Mesangial cell (primary cell): ENCODE data around the gene WWOX. TPM values are rescaled to one million over a fixed set of nuclear protein-coding genes. Genes with fewer than 3 reads are reported as not detected.

Experiments
- total RNA-seq: library from RNA; depleted of rRNA; stranded (reverse); fragments of >200 nt; gene quantifications from 2 replicates; pipeline ENCODE4 v1.2.3, GENCODE V29; 2015

Gene WWOX
- 6.7 and 17.6 TPM in 2 replicates for total RNA-seq

DNA sequence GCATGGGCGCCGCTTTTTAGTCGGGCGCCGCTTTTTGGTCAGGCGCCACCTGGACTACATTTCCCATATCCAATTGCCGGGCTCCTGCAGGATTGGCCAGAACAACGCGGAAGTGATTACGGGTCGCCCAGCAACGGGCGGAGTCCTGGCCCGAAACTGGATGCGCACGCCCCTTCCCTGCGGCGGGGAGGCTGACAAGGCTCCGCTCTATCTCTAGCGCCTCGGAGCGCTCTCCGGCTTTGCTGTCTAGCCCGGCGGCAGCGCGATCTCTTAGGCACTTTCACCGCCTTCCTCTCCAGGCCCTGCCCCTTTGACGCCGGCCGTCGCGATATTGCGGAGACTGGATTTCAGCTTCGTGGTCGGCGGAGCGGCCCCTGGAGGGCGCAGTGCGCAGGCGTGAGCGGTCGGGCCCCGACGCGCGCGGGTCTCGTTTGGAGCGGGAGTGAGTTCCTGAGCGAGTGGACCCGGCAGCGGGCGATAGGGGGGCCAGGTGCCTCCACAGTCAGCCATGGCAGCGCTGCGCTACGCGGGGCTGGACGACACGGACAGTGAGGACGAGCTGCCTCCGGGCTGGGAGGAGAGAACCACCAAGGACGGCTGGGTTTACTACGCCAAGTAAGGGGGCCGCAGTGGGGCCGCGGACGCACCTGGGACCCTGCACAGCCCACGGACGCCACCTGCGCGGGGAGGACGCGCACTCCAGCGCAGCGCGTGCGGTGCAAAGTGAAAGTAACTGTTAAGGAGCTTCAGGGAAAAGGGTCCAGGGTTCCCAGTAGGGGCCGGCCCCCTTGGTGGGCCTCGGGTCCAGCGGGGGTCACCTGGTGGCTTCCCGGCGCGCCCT, at the start of gene WWOX:
TSS of gene WWOX (plus strand) at position 384 of the 841 bp plus-strand sequence.

Other genes with a start within 250 kb of the WWOX start
- gene CLEC3A, start 77.1 kb upstream of the WWOX start, total RNA-seq, result not detected in 2 replicates